ENCODE data around the gene SERP2. TPM values are rescaled to one million over a fixed set of nuclear protein-coding genes. Genes with fewer than 3 reads are reported as not detected.

The SERP2 gene
- total RNA-seq, 1 donor from 2014 or later = 0.24 TPM

DNA sequence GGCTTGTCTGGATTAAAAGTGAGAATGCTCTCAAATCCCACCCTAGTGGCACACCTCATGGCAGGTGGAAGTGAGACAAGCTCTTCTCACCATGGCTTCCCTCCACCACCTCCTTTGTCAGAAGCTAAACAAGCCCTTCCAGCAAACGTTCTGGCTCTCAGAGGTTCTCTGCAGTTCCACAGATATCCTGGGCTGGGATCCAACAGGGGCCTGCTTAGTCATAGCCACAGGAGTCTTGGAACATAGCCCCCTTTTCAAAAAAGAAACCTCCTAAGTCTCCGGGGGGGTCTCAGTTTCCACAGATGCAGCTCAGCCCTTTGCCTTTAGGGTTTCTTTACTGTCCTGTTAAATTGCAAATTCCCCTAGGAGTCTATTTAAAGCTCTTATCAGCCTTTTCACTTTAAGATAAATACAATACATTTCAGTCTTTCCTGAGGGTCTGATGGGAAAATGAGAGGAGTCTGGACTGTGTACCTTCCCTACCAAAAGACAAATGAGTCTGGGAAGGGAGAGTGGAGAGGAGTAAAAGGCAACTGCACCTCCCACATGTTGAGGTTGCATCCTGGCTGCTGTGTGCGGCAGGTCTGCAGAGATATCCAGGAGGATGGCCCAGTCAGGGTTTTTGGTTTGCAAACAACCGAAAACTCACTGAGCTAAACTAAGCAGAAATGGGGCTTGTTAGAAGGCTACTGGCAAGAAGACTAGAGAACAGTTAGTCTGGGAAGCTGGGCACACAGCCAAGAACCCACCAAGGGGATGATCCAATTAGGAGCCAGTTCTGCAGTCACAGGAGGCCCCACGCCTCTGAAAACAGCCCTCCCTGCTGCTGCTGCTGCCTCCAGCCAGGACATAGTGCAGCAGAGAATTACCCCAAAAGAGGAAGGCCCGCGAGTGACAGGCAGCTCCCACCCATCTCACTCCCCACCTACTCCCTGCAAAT, 41.4 kb upstream of the SERP2 start:
- POLR2A ChIA-PET = no interaction called here
- no peaks in the 10 kb centered on the region for H3K4me1 Mint-ChIP-seq
- TF ChIP-seq, protein P1, sequence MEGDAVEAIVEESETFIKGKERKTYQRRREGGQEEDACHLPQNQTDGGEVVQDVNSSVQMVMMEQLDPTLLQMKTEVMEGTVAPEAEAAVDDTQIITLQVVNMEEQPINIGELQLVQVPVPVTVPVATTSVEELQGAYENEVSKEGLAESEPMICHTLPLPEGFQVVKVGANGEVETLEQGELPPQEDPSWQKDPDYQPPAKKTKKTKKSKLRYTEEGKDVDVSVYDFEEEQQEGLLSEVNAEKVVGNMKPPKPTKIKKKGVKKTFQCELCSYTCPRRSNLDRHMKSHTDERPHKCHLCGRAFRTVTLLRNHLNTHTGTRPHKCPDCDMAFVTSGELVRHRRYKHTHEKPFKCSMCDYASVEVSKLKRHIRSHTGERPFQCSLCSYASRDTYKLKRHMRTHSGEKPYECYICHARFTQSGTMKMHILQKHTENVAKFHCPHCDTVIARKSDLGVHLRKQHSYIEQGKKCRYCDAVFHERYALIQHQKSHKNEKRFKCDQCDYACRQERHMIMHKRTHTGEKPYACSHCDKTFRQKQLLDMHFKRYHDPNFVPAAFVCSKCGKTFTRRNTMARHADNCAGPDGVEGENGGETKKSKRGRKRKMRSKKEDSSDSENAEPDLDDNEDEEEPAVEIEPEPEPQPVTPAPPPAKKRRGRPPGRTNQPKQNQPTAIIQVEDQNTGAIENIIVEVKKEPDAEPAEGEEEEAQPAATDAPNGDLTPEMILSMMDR (IDR thresholded peaks at IDR 0.05) = no peak
- no peak overlapping the region for H3K27ac Mint-ChIP-seq
- H3K36me3 Mint-ChIP-seq (ENCODE audit: low read depth) = no peaks in the 10 kb centered on the region
- peaks cover 2% of the 10 kb centered on the region for H3K9me3 Mint-ChIP-seq
- CTCF ChIA-PET = no interaction called here
- peaks cover 9% of the 10 kb centered on the region for H3K27me3 Mint-ChIP-seq
- DNase-seq (no peak), ATAC-seq (ENCODE audit: low read depth) (no peak)
- no peak overlapping the region for H3K4me3 Mint-ChIP-seq
- intact Hi-C loops (cut with micrococcal nuclease) = no loop called here

DNA sequence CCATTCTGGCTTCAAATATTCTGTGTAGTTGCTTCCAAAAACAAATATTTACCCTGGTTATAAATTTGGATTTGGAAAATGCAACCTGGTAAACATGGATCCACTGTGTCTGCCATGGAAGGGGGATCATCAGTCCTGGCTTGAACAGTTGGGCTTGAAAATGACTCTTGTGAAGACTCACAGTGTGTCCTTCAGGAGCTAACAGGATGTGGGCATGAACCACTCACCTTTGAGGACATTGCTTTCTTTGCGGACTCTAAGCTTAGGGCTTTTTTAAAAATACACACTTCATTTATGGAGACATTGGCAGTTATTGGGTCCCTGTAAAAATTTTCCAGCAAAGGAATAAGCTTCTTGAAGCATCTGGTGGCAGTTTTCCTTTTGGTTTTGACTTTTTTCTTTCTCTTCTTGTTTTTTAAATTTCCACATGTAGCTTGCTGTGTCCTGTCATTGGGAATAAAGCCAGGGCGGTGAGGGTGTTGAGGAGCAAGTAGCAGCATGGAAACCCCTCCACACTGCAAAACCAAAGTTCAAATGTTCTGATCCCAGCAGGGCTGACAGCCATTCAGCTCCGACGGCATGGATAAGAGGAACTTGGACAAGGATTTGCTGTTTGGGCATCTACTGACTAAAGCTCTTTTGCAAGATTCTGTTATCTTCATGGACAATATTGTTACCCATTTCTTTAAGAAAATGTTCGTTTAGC, 39.5 kb upstream of the SERP2 start:
- no peaks in the 10 kb centered on the region for H3K9me3 Mint-ChIP-seq
- H3K36me3 Mint-ChIP-seq (ENCODE audit: low read depth) = no peaks in the 10 kb centered on the region
- H3K27ac Mint-ChIP-seq = no peak overlapping the region
- no peak overlapping the region for H3K4me3 Mint-ChIP-seq
- intact Hi-C loops (cut with micrococcal nuclease) = no loop called here
- ChIA-PET CTCF (no interaction called here), POLR2A (no interaction called here)
- TF ChIP-seq, protein P1 (IDR thresholded peaks at IDR 0.05) = no peak
- peaks cover 4% of the 10 kb centered on the region for H3K27me3 Mint-ChIP-seq
- H3K4me1 Mint-ChIP-seq = no peaks in the 10 kb centered on the region
- DNase-seq (no peak), ATAC-seq (ENCODE audit: low read depth) (no peak)

DNA sequence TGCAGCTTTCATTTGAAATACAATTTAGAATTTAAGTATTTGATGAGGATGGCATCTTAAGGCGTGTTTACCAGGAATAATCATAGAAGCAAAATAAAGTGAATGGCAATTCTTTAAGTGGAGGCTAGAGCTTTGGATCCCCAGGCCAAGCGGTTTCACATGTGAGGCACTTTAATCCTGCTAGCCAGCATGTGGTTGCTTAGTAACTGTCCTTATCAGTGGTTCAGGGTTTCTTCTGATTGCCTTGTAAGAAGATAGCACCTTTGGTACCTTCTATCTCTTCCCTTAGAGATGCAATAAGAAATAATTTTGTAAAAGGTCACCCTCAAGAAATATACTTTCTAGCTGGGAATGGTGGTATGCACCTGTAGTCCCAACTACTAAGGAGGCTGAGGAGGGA, 38.9 kb upstream of the SERP2 start:
- CTCF ChIA-PET = no interaction called here
- DNase-seq = no peak
- POLR2A ChIA-PET = no interaction called here

DNA sequence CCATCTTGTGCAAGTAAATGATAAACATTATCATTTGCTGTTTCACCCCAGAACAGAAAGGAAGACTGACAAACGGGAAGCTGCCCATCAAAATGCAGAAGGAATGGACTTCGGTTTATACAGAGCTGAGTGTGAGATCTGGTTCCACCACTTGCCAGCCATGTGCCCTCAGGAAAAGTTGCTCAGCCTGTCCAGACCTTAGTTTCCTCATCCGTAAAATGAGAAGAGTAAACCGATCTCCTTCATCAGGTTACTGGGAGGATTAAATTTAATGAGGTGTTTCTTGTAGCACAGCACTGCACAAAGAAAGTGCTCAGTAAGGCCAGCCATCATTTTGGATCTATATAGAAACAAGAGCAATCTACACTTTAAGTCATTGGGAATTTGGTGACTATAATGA, 36.7 kb upstream of the SERP2 start:
- no peak for ATAC-seq (ENCODE audit: low read depth)
- peaks cover 4% of the 10 kb centered on the region for H3K27me3 Mint-ChIP-seq
- TF ChIP-seq, protein P1 (IDR thresholded peaks at IDR 0.05) = no peak
- no peaks in the 10 kb centered on the region for H3K4me1 Mint-ChIP-seq
- ChIA-PET CTCF (no interaction called here), POLR2A (no interaction called here)
- H3K4me3 Mint-ChIP-seq = no peak overlapping the region
- H3K36me3 Mint-ChIP-seq (ENCODE audit: low read depth) = no peaks in the 10 kb centered on the region
- intact Hi-C loops (cut with micrococcal nuclease) = no loop called here
- DNase-seq = no peak
- H3K27ac Mint-ChIP-seq = no peak overlapping the region
- no peaks in the 10 kb centered on the region for H3K9me3 Mint-ChIP-seq

More for the DNA sequence above, 38.9 kb upstream of the SERP2 start:
- Mint-ChIP-seq H3K9me3 (no peaks in the 10 kb centered on the region), H3K4me3 (no peak overlapping the region), H3K4me1 (no peaks in the 10 kb centered on the region), H3K27ac (no peak overlapping the region), H3K27me3 (peaks cover 4% of the 10 kb centered on the region), H3K36me3 (ENCODE audit: low read depth) (no peaks in the 10 kb centered on the region)
- intact Hi-C loops (cut with micrococcal nuclease) = no loop called here
- ATAC-seq (ENCODE audit: low read depth) = no peak
- TF ChIP-seq, protein P1 (IDR thresholded peaks at IDR 0.05) = no peak

DNA sequence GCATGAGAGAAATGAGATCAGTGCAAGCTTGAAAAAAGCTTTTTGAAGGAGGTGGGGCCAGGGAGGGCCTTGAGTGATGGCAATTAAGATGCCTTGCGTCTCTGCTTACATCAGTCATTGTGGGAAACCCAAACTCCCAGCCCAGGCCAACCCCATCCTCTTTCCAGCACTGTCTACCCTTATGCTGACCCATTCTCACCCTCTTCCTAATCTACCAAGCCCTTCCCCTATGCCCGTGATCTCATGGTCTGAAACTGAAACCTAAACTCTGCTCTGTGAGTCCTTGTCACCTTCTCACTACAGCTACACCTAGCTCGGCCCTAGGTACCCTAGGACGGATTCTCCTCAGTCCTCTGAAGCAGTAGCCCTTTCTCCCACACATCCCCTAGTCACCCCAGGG, 36.0 kb upstream of the SERP2 start:
- ChIA-PET CTCF (no interaction called here), POLR2A (no interaction called here)
- no peak overlapping the region for H3K4me3 Mint-ChIP-seq
- no peaks in the 10 kb centered on the region for H3K9me3 Mint-ChIP-seq
- no peaks in the 10 kb centered on the region for H3K36me3 Mint-ChIP-seq (ENCODE audit: low read depth)
- no peak overlapping the region for H3K27ac Mint-ChIP-seq
- H3K4me1 Mint-ChIP-seq = no peaks in the 10 kb centered on the region
- H3K27me3 Mint-ChIP-seq = no peaks in the 10 kb centered on the region
- TF ChIP-seq, protein P1 (IDR thresholded peaks at IDR 0.05) = no peak
- DNase-seq (no peak), ATAC-seq (ENCODE audit: low read depth) (no peak)
- intact Hi-C loops (cut with micrococcal nuclease) = no loop called here

Data from activated B cell treated with CpG ODN at 0.5 μM for 24 hours (primary cell).